H1 (cell line): ENCODE measurements around the gene GNA12. TPM values are rescaled to one million over a fixed set of nuclear protein-coding genes. Genes with fewer than 3 reads are reported as not detected.

Experiments
- EGR1 ChIP-seq: IDR thresholded peaks from 2 replicates; pipeline ENCODE4 v1.6.1; 2011; ENCODE audit warnings: low read depth, low read length, borderline replicate concordance
- HDAC2 ChIP-seq, 2 experiments: fragments of 300-600 bp in 1 of 2; sonication (generic) in 1 of 2; IDR thresholded peaks; 2 replicates each; pipeline ENCODE4 v1.6.1; 2011 to 2012; ENCODE audit warnings: low read depth in 2 of 2, low read length in 2 of 2, mild to moderate bottlenecking in 2 of 2, moderate library complexity in 2 of 2, borderline replicate concordance in 1 of 2, inconsistent platforms in 1 of 2
- polyA plus RNA-seq, 7 experiments: library from polyadenylated mRNA; depleted of rRNA in 3 of 7; stranded (reverse) in 5 of 7; unstranded in 2 of 7; fragments of >200 nt in 5 of 7; fragments of 200-250 nt in 2 of 7; gene quantifications; 1 replicate in 5 of 7; 2 replicates in 1 of 7; 4 replicates in 1 of 7; pipeline versions ENCODE4 v1.2.1 to v1.2.3, GENCODE V29; 2011 to 2013; ENCODE audit warnings: missing spikeins in 2 of 7, mixed read lengths in 2 of 7
- total RNA-seq: library from RNA; stranded (reverse); fragmentation: NEBNext Ultra II Directional; extraction: Animal tissue kit (Norgen Biotek cat#: 25700); gene quantifications from 2 replicates; pipeline ENCODE4 v1.2.1, GENCODE V29; 2021

GNA12 gene
- total and polyA plus RNA-seq, 2 of the 8 experiments (the other 6 are each of a cell fraction or from before 2014, with no cell fraction given), result 96.5 to 109 TPM

GRCh38 chr7:2886391-2886790 is 42.3 kb upstream of the GNA12 start (continued):
- no peak for TF ChIP-seq EGR1
- TF ChIP-seq HDAC2 (IDR thresholded peaks at IDR 0.05; ENCODE audit: borderline replicate concordance in 1 of 2, low read depth in 2 of 2, low read length in 2 of 2), result no peak
- TF ChIP-seq, all 59 proteins: peak for 0
